SK-N-SH treated with all-trans-retinoic acid at 6 μM for 48 hours (cell line): ENCODE measurements around the gene GATM.

Experiments used
- ATAC-seq: fragments of 200-7000 bp; cut with Tn5 transposase; 3 replicates; pipeline ENCODE4 v1.9.1; 2020; ENCODE audit warnings: mild to moderate bottlenecking, moderate library complexity
- ARNTL ChIP-seq: fragments of 450-650 bp; formaldehyde crosslinking; IDR thresholded peaks from 2 replicates; pipeline ENCODE4 v1.5.0; 2020; ENCODE audit warnings: low read depth, mild to moderate bottlenecking, moderate library complexity, borderline replicate concordance
- BACH2 ChIP-seq: fragments of 250-450 bp; sonication (Bioruptor Pico); IDR thresholded peaks from 2 replicates; pipeline ENCODE4 v1.9.0; 2021; ENCODE audit warnings: mild to moderate bottlenecking, borderline replicate concordance
- CSDC2 ChIP-seq: fragments of 250-450 bp; sonication (Bioruptor Pico); IDR thresholded peaks from 2 replicates; pipeline ENCODE4 v1.5.0; 2020; ENCODE audit warnings: mild to moderate bottlenecking, moderate library complexity
- ESRRG ChIP-seq: fragments of 250-450 bp; sonication (Bioruptor Pico); IDR thresholded peaks from 2 replicates; pipeline ENCODE4 v1.6.1; 2021; ENCODE audit warnings: mild to moderate bottlenecking
- GLIS3 ChIP-seq: fragments of 250-450 bp; sonication (Bioruptor Pico); IDR thresholded peaks from 2 replicates; pipeline ENCODE4 v1.5.0; 2020; ENCODE audit warnings: mild to moderate bottlenecking, moderate library complexity
- ISL1 ChIP-seq: fragments of 250-450 bp; sonication (Bioruptor Pico); IDR thresholded peaks from 2 replicates; pipeline ENCODE4 v2.1.2; 2022; ENCODE audit warnings: mild to moderate bottlenecking, moderate library complexity
- OSR1 ChIP-seq: fragments of 250-450 bp; sonication (Bioruptor Pico); IDR thresholded peaks from 2 replicates; pipeline ENCODE4 v1.8.0; 2022; ENCODE audit warnings: moderate library complexity, mild to moderate bottlenecking, inconsistent platforms
- PPARA ChIP-seq: fragments of 250-450 bp; sonication (Bioruptor Pico); IDR thresholded peaks from 2 replicates; pipeline ENCODE4 v1.5.0; 2020; ENCODE audit warnings: mild to moderate bottlenecking, borderline replicate concordance
- RARB ChIP-seq: fragments of 250-450 bp; sonication (Bioruptor Pico); IDR thresholded peaks from 2 replicates; pipeline ENCODE4 v1.8.0; 2021; ENCODE audit warnings: mild to moderate bottlenecking, moderate library complexity
- SNAI2 ChIP-seq: fragments of 250-450 bp; sonication (Bioruptor Pico); IDR thresholded peaks from 2 replicates; pipeline ENCODE4 v1.5.0; 2020; ENCODE audit warnings: mild to moderate bottlenecking, moderate library complexity
- TCF4 ChIP-seq: fragments of 250-450 bp; sonication (Bioruptor Pico); IDR thresholded peaks from 2 replicates; pipeline ENCODE4 v1.8.0; 2021; ENCODE audit warnings: mild to moderate bottlenecking, moderate library complexity, borderline replicate concordance
- TOX ChIP-seq: fragments of 250-450 bp; sonication (Bioruptor Pico); IDR thresholded peaks from 2 replicates; pipeline ENCODE4 v1.8.0; 2021; ENCODE audit warnings: mild to moderate bottlenecking, moderate library complexity, borderline replicate concordance
- ZFP3 ChIP-seq: fragments of 250-450 bp; sonication (Bioruptor Pico); IDR thresholded peaks from 2 replicates; pipeline ENCODE4 v1.5.0; 2020; ENCODE audit warnings: mild to moderate bottlenecking, moderate library complexity
- ZFP30 ChIP-seq: fragments of 450-650 bp; formaldehyde crosslinking; IDR thresholded peaks from 2 replicates; pipeline ENCODE4 v1.5.0; 2022; ENCODE audit warnings: mild to moderate bottlenecking, moderate library complexity
- ZNF565 ChIP-seq: fragments of 450-650 bp; formaldehyde crosslinking; conservative IDR thresholded peaks from 2 replicates; pipeline ENCODE4 v1.5.0; 2020; ENCODE audit warnings: low read depth, mild to moderate bottlenecking, moderate library complexity
- ZNF70 ChIP-seq: fragments of 450-650 bp; formaldehyde crosslinking; IDR thresholded peaks from 2 replicates; pipeline ENCODE4 v1.5.0; 2020; ENCODE audit warnings: mild to moderate bottlenecking, moderate library complexity
- ZNF8 ChIP-seq: fragments of 450-650 bp; formaldehyde crosslinking; IDR thresholded peaks from 2 replicates; pipeline ENCODE4 v1.5.0; 2020; ENCODE audit warnings: mild to moderate bottlenecking, moderate library complexity
- TF ChIP-seq, protein P1 (sequence below): fragments of 250-450 bp; sonication (Bioruptor Pico); IDR thresholded peaks from 2 replicates; pipeline ENCODE4 v1.8.0; 2021; ENCODE audit warnings: low read depth, mild to moderate bottlenecking, moderate library complexity, borderline replicate concordance
- TF ChIP-seq, protein P2 (sequence below): fragments of 250-450 bp; sonication (Bioruptor Pico); IDR thresholded peaks from 2 replicates; pipeline ENCODE4 v1.5.1; 2021; ENCODE audit warnings: mild to moderate bottlenecking, moderate library complexity
- TF ChIP-seq, protein P3 (sequence below): fragments of 250-450 bp; sonication (Bioruptor Pico); IDR thresholded peaks from 2 replicates; pipeline ENCODE4 v1.5.1; 2020; ENCODE audit warnings: low read depth, mild to moderate bottlenecking, moderate library complexity
- TF ChIP-seq, protein P4 (sequence below): fragments of 250-450 bp; sonication (Bioruptor Pico); IDR thresholded peaks from 2 replicates; pipeline ENCODE4 v1.8.0; 2020; ENCODE audit warnings: mild to moderate bottlenecking, moderate library complexity, borderline replicate concordance

The GATM gene

DNA sequence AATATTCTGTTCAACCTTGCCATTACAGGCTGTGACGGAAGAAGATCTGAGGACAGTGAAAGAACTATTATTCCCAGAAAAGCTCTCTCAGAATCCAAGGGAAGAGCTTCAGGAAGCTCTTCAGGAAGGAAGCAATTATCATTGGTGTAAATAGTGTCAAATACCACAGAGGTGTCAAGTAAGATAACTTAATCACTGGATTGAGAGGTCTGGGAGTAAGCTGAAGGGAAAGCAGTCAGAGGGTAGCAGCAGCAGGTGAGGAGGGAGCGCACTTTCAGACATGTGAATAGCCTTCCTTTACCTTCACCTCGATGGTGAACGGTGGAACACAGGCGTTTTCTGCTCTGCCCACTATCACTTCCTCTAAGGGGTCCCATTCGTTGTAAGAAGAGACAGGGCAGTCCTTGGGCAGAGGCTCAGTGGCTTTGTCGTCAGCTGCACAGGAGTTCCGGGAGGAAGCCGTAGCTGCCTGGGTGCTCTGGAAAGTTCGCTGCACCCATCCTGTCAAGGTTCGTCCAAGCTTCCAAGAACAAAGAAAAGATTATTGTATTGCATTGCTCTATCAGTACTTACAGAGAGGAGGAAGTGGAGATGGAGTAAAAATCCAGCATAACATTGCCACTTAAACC lies 1.9 kb downstream of the GATM start:
- no peak for ATAC-seq
- TF ChIP-seq, protein P1, sequence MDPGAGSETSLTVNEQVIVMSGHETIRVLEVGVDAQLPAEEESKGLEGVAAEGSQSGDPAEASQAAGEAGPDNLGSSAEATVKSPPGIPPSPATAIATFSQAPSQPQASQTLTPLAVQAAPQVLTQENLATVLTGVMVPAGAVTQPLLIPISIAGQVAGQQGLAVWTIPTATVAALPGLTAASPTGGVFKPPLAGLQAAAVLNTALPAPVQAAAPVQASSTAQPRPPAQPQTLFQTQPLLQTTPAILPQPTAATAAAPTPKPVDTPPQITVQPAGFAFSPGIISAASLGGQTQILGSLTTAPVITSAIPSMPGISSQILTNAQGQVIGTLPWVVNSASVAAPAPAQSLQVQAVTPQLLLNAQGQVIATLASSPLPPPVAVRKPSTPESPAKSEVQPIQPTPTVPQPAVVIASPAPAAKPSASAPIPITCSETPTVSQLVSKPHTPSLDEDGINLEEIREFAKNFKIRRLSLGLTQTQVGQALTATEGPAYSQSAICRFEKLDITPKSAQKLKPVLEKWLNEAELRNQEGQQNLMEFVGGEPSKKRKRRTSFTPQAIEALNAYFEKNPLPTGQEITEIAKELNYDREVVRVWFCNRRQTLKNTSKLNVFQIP (CRISPR knock-in tag) = no peak
- TF ChIP-seq ZFP30 (CRISPR knock-in tag) = no peak
- TF ChIP-seq SNAI2 = no peak
- no peak for TF ChIP-seq ARNTL
- no peak for TF ChIP-seq ZNF70 (CRISPR knock-in tag)
- TF ChIP-seq RARB (CRISPR knock-in tag) = no peak
- TF ChIP-seq, protein P2, sequence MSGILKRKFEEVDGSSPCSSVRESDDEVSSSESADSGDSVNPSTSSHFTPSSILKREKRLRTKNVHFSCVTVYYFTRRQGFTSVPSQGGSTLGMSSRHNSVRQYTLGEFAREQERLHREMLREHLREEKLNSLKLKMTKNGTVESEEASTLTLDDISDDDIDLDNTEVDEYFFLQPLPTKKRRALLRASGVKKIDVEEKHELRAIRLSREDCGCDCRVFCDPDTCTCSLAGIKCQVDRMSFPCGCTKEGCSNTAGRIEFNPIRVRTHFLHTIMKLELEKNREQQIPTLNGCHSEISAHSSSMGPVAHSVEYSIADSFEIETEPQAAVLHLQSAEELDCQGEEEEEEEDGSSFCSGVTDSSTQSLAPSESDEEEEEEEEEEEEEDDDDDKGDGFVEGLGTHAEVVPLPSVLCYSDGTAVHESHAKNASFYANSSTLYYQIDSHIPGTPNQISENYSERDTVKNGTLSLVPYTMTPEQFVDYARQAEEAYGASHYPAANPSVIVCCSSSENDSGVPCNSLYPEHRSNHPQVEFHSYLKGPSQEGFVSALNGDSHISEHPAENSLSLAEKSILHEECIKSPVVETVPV (CRISPR knock-in tag) = no peak
- no peak for TF ChIP-seq ISL1 (CRISPR knock-in tag)
- TF ChIP-seq ZFP3 = no peak
- TF ChIP-seq PPARA (CRISPR knock-in tag) = no peak
- no peak for TF ChIP-seq CSDC2 (CRISPR knock-in tag)
- TF ChIP-seq BACH2 = no peak
- no peak for TF ChIP-seq ZNF565
- TF ChIP-seq, protein P3, sequence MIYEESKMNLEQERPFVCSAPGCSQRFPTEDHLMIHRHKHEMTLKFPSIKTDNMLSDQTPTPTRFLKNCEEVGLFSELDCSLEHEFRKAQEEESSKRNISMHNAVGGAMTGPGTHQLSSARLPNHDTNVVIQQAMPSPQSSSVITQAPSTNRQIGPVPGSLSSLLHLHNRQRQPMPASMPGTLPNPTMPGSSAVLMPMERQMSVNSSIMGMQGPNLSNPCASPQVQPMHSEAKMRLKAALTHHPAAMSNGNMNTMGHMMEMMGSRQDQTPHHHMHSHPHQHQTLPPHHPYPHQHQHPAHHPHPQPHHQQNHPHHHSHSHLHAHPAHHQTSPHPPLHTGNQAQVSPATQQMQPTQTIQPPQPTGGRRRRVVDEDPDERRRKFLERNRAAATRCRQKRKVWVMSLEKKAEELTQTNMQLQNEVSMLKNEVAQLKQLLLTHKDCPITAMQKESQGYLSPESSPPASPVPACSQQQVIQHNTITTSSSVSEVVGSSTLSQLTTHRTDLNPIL (CRISPR knock-in tag) = no peak
- TF ChIP-seq GLIS3 (CRISPR knock-in tag) = no peak
- no peak for TF ChIP-seq OSR1
- TF ChIP-seq ZNF8 (CRISPR knock-in tag) = no peak
- TF ChIP-seq, protein P4, sequence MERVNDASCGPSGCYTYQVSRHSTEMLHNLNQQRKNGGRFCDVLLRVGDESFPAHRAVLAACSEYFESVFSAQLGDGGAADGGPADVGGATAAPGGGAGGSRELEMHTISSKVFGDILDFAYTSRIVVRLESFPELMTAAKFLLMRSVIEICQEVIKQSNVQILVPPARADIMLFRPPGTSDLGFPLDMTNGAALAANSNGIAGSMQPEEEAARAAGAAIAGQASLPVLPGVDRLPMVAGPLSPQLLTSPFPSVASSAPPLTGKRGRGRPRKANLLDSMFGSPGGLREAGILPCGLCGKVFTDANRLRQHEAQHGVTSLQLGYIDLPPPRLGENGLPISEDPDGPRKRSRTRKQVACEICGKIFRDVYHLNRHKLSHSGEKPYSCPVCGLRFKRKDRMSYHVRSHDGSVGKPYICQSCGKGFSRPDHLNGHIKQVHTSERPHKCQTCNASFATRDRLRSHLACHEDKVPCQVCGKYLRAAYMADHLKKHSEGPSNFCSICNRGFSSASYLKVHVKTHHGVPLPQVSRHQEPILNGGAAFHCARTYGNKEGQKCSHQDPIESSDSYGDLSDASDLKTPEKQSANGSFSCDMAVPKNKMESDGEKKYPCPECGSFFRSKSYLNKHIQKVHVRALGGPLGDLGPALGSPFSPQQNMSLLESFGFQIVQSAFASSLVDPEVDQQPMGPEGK = no peak

DNA sequence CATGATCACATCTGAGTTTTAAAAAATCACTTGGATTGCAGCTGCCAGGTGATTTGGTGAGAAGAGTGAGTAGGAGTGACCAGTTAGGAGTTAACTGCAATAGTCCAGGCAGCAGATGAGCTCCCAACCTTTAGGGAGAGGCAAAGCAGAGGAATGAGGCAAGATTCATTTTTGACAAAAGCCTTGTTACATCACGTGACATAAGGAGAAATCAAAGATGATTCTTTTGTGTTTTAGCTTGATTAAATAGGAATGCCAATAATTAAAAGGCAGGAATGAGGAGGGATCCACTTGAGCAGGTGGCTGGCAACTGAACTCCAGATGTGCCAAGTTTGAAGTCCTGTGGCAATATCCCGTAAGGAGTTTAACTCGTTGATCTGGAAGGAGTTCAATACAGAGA lies 2.5 kb downstream of the GATM start:
- TF ChIP-seq, protein P2 (CRISPR knock-in tag) = no peak
- TF ChIP-seq ISL1 (CRISPR knock-in tag) = no peak
- TF ChIP-seq ZNF70 (CRISPR knock-in tag) = no peak
- no peak for TF ChIP-seq ESRRG (CRISPR knock-in tag)
- TF ChIP-seq RARB (CRISPR knock-in tag) = no peak
- TF ChIP-seq, protein P3 (CRISPR knock-in tag) = no peak
- TF ChIP-seq, protein P4 = no peak
- no peak for TF ChIP-seq ARNTL
- no peak for TF ChIP-seq PPARA (CRISPR knock-in tag)
- TF ChIP-seq SNAI2 = no peak
- TF ChIP-seq, all 23 proteins: peak for 0
- no peak for ATAC-seq

DNA sequence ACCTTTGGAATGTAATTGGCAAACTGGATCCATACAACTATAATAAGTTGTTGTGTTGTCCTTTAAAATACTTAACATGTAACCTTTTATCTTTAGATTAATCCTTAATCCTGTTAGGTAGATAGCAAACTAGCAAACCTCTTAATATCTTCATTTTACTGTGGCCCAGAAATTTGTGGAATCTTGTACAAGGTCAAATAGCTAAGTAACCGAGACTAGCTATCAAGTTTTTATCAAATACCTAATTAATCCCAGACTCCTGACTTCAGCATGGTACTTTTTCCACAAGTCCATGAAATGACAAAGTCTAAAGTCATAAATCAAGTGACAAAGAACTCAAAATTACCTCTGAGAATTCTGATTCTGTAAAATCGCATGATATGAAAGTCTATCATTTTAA lies 4.4 kb downstream of the GATM start:
- ATAC-seq = no peak
- no peak for TF ChIP-seq TCF4 (CRISPR knock-in tag)
- TF ChIP-seq, protein P2 (CRISPR knock-in tag) = no peak
- no peak for TF ChIP-seq ISL1 (CRISPR knock-in tag)
- TF ChIP-seq ZNF565 = no peak
- TF ChIP-seq TOX (CRISPR knock-in tag) = no peak
- TF ChIP-seq ARNTL = no peak
- TF ChIP-seq, protein P1 (CRISPR knock-in tag) = no peak
- TF ChIP-seq CSDC2 (CRISPR knock-in tag) = no peak
- no peak for TF ChIP-seq GLIS3 (CRISPR knock-in tag)
- TF ChIP-seq ZNF8 (CRISPR knock-in tag) = no peak
- TF ChIP-seq BACH2 = no peak
- no peak for TF ChIP-seq ZFP3
- no peak for TF ChIP-seq ZNF70 (CRISPR knock-in tag)
- no peak for TF ChIP-seq ZFP30 (CRISPR knock-in tag)
- TF ChIP-seq OSR1 = no peak
- no peak for TF ChIP-seq SNAI2
- no peak for TF ChIP-seq RARB (CRISPR knock-in tag)
- no peak for TF ChIP-seq PPARA (CRISPR knock-in tag)
